Bronchial epithelial cell (primary cell): Measurements from ENCODE around the gene CDCA8. TPM values are rescaled to one million over a fixed set of nuclear protein-coding genes. Genes with fewer than 3 reads are reported as not detected.

ENCODE experiments used
- DNase-seq: peaks from one replicate; pipeline ENCODE4 v3.0.0-alpha.2; 2010; ENCODE audit warnings: low read depth
- FAIRE-seq: peaks from 2 replicates; lab custom pipeline; 2011; peaks lifted over from hg19 to GRCh38; lab: Jason Lieb, UNC
- H3K27me3 ChIP-seq: 2 replicates; pipeline ENCODE4 v1.5.1; 2011; ENCODE audit warnings: low read length; ENCODE audit not compliant: control insufficient read depth, insufficient read depth
- H3K36me3 ChIP-seq: 2 replicates; pipeline ENCODE4 v1.5.1; 2011; ENCODE audit warnings: low read length; ENCODE audit not compliant: control insufficient read depth, insufficient read depth
- H3K4me3 ChIP-seq: 2 replicates; pipeline ENCODE4 v1.5.1; 2011; ENCODE audit warnings: mild to moderate bottlenecking, low read depth, low read length, control low read depth
- CTCF ChIP-seq: IDR thresholded peaks from 2 replicates; pipeline ENCODE4 v1.5.1; 2011; ENCODE audit warnings: mild to moderate bottlenecking, moderate library complexity, low read length, control low read depth, inconsistent platforms; ENCODE audit not compliant: insufficient read depth, severe bottlenecking
- total RNA-seq: library from RNA; depleted of rRNA; stranded (reverse); fragments of >200 nt; gene quantifications from 2 replicates; pipeline ENCODE4 v1.2.1, GENCODE V29; 2014

The CDCA8 gene
- total RNA-seq, 1 donor from 2014 or later: 0.26 TPM

- FAIRE-seq (no peak), DNase-seq (no peak)
- Histone ChIP-seq H3K27me3 (peaks cover 21% of the 10 kb centered on the region), H3K4me3 (no peak overlapping the region), H3K36me3 (no peaks in the 10 kb centered on the region)
- no peak for TF ChIP-seq CTCF
Measured at GRCh38 chr1:37753473-37754321, 61.4 kb downstream of the CDCA8 start.

DNA sequence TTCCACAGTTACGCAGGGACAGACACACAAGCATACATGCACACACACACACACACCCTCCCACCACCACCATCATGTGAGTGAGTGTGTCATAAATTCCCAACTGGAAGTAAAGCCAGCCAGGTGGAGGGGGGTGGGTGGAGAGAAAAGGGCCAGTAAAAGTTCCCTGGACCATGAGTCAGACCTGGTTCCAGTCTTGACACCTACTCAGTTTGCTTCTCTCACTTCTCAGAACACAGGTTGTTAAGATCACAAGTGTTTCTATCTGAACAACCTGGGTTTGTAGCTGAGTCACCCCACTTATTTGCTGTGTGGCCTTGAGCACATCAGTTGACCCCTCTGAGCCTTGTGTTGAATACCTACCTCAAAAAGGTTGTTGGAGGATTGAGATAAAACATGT, 63.0 kb downstream of the CDCA8 start:
- H3K36me3 ChIP-seq: no peaks in the 10 kb centered on the region
- DNase-seq (peak; percentile 66), FAIRE-seq (no peak)
- peaks cover 23% of the 10 kb centered on the region for H3K27me3 ChIP-seq
- TF ChIP-seq CTCF: no peak
- H3K4me3 ChIP-seq: no peak overlapping the region

DNA sequence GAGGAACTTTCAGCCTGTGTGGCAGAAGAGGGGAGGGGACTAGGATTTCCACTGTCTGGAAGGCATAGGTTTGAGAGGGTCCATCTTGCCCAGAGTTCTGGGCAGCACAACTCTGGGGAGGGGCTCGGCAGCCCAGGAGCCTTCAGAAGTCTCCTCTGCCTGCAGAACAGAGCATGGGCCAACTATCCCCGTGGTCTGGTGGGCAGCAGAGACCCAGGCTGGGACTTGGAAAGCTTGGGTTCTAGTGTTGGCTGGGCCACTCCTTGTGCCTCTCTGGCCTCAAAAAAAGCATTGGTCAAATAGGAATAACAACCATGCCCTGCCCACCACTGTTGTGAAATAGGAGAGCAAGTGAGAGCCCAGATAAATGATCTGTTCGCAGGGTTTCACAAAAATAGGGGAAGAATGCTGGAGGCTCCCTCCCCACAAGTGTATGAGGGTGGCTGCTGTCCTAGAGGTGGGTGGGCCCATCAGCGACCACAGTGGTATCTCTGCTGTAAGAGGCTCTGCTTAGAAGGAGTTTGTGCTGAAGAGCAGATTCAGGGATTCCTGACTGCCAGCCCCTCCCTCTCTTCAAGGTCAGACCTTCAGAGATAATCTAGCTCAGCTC, 63.7 kb downstream of the CDCA8 start:
- H3K4me3 ChIP-seq: no peak overlapping the region
- DNase-seq (no peak), FAIRE-seq (no peak)
- no peak for TF ChIP-seq CTCF
- peaks cover 25% of the 10 kb centered on the region for H3K27me3 ChIP-seq
- H3K36me3 ChIP-seq: no peaks in the 10 kb centered on the region

Other genes with a start within 250 kb of the CDCA8 start
- gene ZC3H12A, start 217.9 kb upstream of the CDCA8 start, total RNA-seq: 14.2 and 24.2 TPM in 2 replicates
- gene MEAF6, start 177.8 kb upstream of the CDCA8 start, total RNA-seq: 50.1 and 74.5 TPM in 2 replicates
- 11.3 and 16.9 TPM in 2 replicates for gene SNIP1, start 138.2 kb upstream of the CDCA8 start, total RNA-seq
- gene DNALI1, start 135.6 kb upstream of the CDCA8 start, total RNA-seq: under 0.01 and 0.26 TPM in 2 replicates
- gene GNL2, start 96.6 kb upstream of the CDCA8 start, total RNA-seq: 64.5 and 73.4 TPM in 2 replicates
- gene RSPO1, start 57.6 kb upstream of the CDCA8 start, total RNA-seq: not detected in 2 replicates
- 0.13 and 0.26 TPM in 2 replicates for gene EPHA10, start 72.6 kb downstream of the CDCA8 start, total RNA-seq
- 0.26 TPM in 2 replicates for gene MANEAL, start 101.3 kb downstream of the CDCA8 start, total RNA-seq
- 18.8 and 26.1 TPM in 2 replicates for gene C1orf122, start 115.3 kb downstream of the CDCA8 start, total RNA-seq
- 25.6 and 47.9 TPM in 2 replicates for gene YRDC, start 115.7 kb downstream of the CDCA8 start, total RNA-seq
- 3.7 and 5.6 TPM in 2 replicates for gene MTF1, start 167.1 kb downstream of the CDCA8 start, total RNA-seq